ENCODE results near the gene LAMTOR3. TPM values are rescaled to one million over a fixed set of nuclear protein-coding genes. Genes with fewer than 3 reads are reported as not detected.

LAMTOR3 gene
- total RNA-seq, 4 donors from 2014 or later, result 22.6 to 50.3 (median 44.5) TPM

DNA sequence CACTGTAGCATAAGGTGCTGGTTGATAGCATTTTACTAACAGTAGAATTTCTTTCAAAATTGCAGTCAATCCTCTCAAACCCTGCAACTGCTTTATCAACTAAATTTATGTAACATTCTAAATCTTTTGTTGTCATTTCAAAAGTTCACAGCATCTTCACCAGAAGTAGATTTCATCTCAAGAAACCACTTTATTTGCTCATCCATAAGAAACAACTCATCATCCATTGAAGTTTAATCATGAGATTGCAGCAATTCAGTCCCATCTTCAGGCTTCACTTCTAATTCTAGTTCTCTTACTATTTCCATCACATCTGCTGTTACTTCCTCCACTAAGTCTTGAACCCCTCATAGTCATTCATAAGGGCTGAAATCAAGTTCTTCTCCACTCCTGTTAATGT, 21.7 kb downstream of the LAMTOR3 start:
- peaks cover 0 to 4% (median under 1%) of the 10 kb centered on the region in 4 donors for H3K36me3 ChIP-seq
- H3K4me3 ChIP-seq, result no peak overlapping the region
- no peak for DNase-seq (ENCODE audit: extremely low spot score)
- H3K9me3 ChIP-seq, result no peaks in the 10 kb centered on the region
- H3K27ac ChIP-seq (replicated peaks in 1 of 4), result no peak overlapping the region
- H3K27me3 ChIP-seq, result no peaks in the 10 kb centered on the region
- TF ChIP-seq EP300 (IDR thresholded peaks at IDR 0.05), result no peak
- no peak for TF ChIP-seq POLR2AphosphoS5 (IDR thresholded peaks at IDR 0.05)
- TF ChIP-seq, protein P1, sequence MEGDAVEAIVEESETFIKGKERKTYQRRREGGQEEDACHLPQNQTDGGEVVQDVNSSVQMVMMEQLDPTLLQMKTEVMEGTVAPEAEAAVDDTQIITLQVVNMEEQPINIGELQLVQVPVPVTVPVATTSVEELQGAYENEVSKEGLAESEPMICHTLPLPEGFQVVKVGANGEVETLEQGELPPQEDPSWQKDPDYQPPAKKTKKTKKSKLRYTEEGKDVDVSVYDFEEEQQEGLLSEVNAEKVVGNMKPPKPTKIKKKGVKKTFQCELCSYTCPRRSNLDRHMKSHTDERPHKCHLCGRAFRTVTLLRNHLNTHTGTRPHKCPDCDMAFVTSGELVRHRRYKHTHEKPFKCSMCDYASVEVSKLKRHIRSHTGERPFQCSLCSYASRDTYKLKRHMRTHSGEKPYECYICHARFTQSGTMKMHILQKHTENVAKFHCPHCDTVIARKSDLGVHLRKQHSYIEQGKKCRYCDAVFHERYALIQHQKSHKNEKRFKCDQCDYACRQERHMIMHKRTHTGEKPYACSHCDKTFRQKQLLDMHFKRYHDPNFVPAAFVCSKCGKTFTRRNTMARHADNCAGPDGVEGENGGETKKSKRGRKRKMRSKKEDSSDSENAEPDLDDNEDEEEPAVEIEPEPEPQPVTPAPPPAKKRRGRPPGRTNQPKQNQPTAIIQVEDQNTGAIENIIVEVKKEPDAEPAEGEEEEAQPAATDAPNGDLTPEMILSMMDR (IDR thresholded peaks at IDR 0.05), result no peak
- TF ChIP-seq POLR2A (IDR thresholded peaks at IDR 0.05; ENCODE audit: low read depth), result no peak
- H3K4me1 ChIP-seq, result peaks cover 0 to 26% (median 8%) of the 10 kb centered on the region in 4 donors
- intact Hi-C loops (cut with DNase I), result no loop called here

DNA sequence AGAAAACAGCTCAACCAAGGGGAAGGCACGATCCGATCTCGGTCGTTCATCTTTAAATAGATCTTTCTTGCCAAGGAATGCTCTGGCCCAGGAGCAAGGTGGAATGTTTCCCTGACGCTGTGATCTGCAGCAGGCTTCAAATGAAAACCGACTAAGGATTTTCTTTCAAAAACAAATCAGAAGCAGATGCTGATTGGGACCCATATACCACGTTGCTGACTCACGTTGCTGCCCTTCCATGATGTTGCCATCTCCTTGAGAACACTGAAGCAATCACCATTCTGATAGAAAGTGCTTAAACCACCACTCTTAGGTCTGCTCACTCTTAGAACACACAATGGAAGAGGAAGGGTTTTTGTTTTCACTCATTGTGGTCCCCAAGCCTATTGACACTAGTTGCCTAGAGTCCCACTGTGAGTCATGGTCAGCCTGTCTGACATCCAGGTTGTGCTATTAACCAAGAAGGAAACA, 26.1 kb downstream of the LAMTOR3 start:
- Histone ChIP-seq H3K27me3 (no peaks in the 10 kb centered on the region), H3K27ac (replicated peaks in 1 of 4) (peak overlapping the region; percentile 26 to 74 (median 60)), H3K9me3 (no peaks in the 10 kb centered on the region), H3K4me3 (no peak overlapping the region), H3K36me3 (no peaks in the 10 kb centered on the region), H3K4me1 (peaks cover 0 to 41% (median 29%) of the 10 kb centered on the region in 4 donors)
- no peak for DNase-seq (ENCODE audit: extremely low spot score)
- TF ChIP-seq EP300 (IDR thresholded peaks at IDR 0.05) (no peak), POLR2AphosphoS5 (IDR thresholded peaks at IDR 0.05) (peak in 1 of 2 donors; percentile 49), POLR2A (IDR thresholded peaks at IDR 0.05; ENCODE audit: low read depth) (no peak)
- TF ChIP-seq, protein P1 (IDR thresholded peaks at IDR 0.05), result no peak
- intact Hi-C loops (cut with DNase I), result no loop called here
- WGBS, result 32% methylated on average over 8 of the region's 8 CpGs

DNA sequence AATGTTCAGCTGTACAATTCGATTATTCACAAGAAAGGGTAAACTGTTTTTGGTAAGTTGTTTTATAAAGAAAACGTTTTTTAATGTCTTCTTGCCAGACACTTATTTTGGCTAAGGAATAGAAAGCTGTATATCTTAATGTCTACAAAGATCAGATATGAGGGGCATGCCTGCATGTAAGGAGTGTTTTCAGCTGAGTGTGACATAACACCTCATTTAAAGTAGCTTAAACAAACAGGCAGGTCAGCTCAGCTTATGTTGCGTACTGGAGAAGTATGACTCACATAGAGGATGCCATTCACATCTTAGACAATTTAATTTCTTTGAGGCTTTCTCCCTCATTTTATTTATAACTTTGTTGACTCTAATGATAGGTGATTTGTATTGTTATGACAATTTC, 30.4 kb downstream of the LAMTOR3 start:
- H3K4me1 ChIP-seq, result peaks cover 0 to 47% (median 32%) of the 10 kb centered on the region in 4 donors
- intact Hi-C loops (cut with DNase I), result no loop called here
- TF ChIP-seq POLR2A (IDR thresholded peaks at IDR 0.05; ENCODE audit: low read depth) (no peak), EP300 (IDR thresholded peaks at IDR 0.05) (no peak), POLR2AphosphoS5 (IDR thresholded peaks at IDR 0.05) (no peak)
- TF ChIP-seq, protein P1 (IDR thresholded peaks at IDR 0.05), result no peak
- peak overlapping the region in 3 of 4 donors; percentile 37 to 61 (median 40) for H3K27ac ChIP-seq (replicated peaks in 1 of 4)
- H3K36me3 ChIP-seq, result no peaks in the 10 kb centered on the region
- DNase-seq (ENCODE audit: extremely low spot score), result no peak
- WGBS, result 25% methylated on average over 3 of the region's 3 CpGs
- no peaks in the 10 kb centered on the region for H3K27me3 ChIP-seq
- H3K4me3 ChIP-seq, result no peak overlapping the region
- no peaks in the 10 kb centered on the region for H3K9me3 ChIP-seq

DNA sequence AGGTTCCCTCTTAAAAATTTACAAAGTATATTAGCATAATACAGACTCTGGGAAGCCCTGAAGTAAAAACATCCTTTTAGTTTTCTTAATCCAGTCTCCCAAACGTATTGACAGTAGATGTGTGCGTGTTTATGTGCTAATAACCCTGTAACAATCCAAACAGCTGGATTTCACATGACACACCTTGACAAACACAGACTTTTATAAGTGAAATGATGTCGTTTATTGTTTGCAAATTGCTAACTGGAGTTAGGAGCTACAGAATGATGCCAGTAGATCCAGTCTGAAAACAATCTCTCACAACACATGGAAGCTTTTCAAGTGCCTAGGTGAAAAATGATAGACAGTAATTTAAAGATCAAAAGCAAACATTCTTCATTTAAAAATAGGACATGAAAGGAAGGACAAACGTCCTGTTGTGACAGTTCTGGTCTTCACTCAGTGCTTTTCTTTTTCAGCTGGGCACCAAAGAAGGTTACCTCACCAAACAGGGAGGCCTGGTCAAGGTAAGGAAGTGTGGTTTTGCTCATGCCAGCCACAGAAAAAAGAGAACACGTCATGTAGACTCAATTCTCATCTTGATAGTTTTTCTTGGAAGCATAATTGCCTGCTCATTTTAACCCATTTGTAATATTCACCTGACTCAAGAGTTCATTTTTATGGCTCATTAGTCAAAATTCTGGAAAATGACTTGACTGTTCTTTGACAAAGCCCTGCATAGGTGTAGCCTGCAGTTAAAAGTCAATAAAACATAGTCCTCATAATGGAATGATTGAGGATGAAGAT, 32.9 kb downstream of the LAMTOR3 start:
- intact Hi-C loops (cut with DNase I), result no loop called here
- no peak overlapping the region for H3K27ac ChIP-seq (replicated peaks in 1 of 4)
- 43% methylated on average over 5 of the region's 5 CpGs for WGBS
- peaks cover 0 to 27% (median 19%) of the 10 kb centered on the region in 4 donors for H3K4me1 ChIP-seq
- no peak overlapping the region for H3K4me3 ChIP-seq
- no peaks in the 10 kb centered on the region for H3K27me3 ChIP-seq
- no peaks in the 10 kb centered on the region for H3K36me3 ChIP-seq
- no peak for DNase-seq (ENCODE audit: extremely low spot score)
- no peaks in the 10 kb centered on the region for H3K9me3 ChIP-seq
- TF ChIP-seq, protein P1 (IDR thresholded peaks at IDR 0.05), result no peak
- TF ChIP-seq POLR2AphosphoS5 (IDR thresholded peaks at IDR 0.05) (no peak), EP300 (IDR thresholded peaks at IDR 0.05) (no peak), POLR2A (IDR thresholded peaks at IDR 0.05; ENCODE audit: low read depth) (no peak)

All from esophagus muscularis mucosa (tissue), 4 donors.